ENCODE measurements around the gene AMY1B.
"Not testable (repeated sequence)": the region's sequence is repeated elsewhere in the genome, so short reads cannot be mapped to it uniquely, and the experiment has no call there.

AMY1B gene

DNA sequence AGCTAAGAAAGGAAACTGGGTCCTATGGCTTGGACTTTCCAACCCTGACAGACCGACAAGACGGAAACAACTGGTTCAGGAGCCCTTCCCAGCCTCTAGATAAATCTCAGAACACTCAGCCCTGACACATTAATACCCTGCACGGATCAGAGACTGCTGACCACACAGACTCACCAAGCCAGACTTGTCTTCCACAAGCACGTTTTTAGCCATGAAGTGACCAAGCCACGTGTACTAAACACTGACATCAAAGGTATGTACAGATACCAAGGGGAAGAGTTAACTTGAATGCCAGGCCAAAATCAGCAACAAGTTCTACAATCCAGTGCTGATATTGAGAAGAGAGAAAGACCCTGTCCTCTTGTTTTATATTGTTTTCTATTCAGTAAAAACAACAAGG, at the start of gene AMY1B:
TSS of gene AMY1B (minus strand) at position 101 of the 400 bp plus-strand sequence. CDS start 571 bp downstream, outside the sequence.
- not testable (repeated sequence) for H3K4me1 ChIP-seq; H3K9ac ChIP-seq; H3K9me3 ChIP-seq (replicated peaks in 1 of 11); H3K4me3 ChIP-seq; H3K36me3 ChIP-seq; H3K4me2 ChIP-seq; H4K20me1 ChIP-seq; H3K27ac ChIP-seq; H3K27me3 ChIP-seq

DNA sequence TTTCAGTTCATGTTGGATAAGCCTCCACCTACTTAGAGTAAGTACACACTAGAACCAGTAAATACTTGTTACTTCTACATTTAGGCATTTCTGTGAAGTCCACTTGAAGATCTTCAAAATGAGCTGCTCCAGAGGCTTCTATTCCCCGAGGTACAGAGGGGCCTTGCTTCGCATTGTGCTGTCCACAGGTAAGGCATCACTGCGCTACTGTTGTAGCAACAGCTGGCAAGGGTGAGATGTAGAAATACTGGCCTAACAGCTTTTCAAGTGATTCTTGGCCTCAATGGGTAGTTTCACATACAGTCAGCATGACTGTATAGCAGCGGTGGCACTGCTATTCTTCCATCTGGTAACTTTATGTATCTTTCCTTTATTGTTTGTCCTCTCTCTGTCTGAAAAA, 49.0 kb upstream of the AMY1B start:
- H3K4me2 ChIP-seq; H4K20me1 ChIP-seq; H3K9ac ChIP-seq; H3K4me1 ChIP-seq; H3K27ac ChIP-seq; H3K27me3 ChIP-seq; H3K9me3 ChIP-seq (replicated peaks in 1 of 11); H3K4me3 ChIP-seq; H3K36me3 ChIP-seq: not testable (repeated sequence)

DNA sequence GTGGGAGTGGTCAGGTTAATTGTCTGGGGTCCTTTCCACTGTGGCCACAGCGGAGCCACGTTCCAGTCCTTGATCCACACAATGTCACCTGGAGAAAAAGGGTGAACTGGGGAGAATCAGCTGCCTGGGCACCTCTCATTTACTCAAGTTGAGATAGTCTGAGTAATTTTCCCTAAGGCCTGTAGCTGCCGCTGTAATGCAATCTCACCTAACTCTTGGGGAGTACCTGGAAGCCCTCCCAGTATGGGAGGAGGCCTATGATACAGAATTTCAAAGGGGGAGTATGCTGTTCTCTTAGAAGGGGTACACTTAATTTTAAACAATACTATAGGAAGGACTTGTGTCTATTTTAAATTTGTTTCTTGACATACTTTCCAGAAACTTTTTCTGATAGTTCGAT, 48.4 kb upstream of the AMY1B start:
- H3K9ac ChIP-seq; H3K27me3 ChIP-seq; H3K9me3 ChIP-seq (replicated peaks in 1 of 11); H4K20me1 ChIP-seq; H3K4me2 ChIP-seq; H3K4me1 ChIP-seq; H3K36me3 ChIP-seq; H3K27ac ChIP-seq; H3K4me3 ChIP-seq: not testable (repeated sequence)

DNA sequence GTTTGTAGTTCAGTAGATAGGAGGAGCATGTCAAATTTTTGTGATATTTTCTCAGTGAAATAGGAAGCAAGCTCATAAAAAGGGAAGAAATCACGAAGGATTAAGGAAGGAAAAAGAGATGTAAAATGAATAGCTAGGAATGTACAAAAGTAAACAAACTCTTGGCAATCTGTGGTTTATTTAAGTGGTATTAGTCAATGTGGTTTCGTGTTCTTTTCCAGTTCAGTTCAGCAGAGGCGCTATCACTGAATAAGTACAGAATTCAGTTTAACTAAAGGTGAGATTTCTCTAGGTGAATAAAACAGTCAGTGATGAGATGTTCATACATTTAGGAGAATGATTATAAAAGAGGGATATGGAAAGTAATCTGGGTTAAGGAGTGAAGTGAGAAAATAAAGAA, 42.0 kb upstream of the AMY1B start:
- not testable (repeated sequence) for H3K4me3 ChIP-seq; H3K4me2 ChIP-seq; H3K36me3 ChIP-seq; H3K9me3 ChIP-seq (replicated peaks in 1 of 11); H3K27me3 ChIP-seq; H3K27ac ChIP-seq; H3K9ac ChIP-seq; H4K20me1 ChIP-seq; H3K4me1 ChIP-seq

DNA sequence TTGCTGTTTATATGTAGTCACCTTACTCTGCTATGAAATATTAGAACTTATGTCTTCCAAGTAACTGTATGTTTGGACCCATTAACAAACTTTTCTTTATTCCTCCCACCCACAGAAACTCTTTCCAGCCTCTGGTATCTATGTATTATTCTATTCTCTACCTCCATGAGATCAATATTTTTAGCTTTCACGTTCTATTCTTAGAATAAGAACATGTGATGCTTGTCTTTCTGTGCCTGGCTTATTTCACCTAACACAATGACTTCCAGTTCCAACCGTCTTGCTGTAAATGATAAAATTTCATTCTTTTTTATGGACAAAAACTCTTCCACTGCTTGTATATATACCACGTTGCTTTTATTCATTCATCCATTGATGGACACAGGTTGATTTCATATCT, 39.3 kb upstream of the AMY1B start:
- not testable (repeated sequence) for H3K27me3 ChIP-seq; H3K9me3 ChIP-seq (replicated peaks in 1 of 11); H3K4me3 ChIP-seq; H3K36me3 ChIP-seq; H4K20me1 ChIP-seq; H3K9ac ChIP-seq; H3K4me1 ChIP-seq; H3K4me2 ChIP-seq; H3K27ac ChIP-seq

DNA sequence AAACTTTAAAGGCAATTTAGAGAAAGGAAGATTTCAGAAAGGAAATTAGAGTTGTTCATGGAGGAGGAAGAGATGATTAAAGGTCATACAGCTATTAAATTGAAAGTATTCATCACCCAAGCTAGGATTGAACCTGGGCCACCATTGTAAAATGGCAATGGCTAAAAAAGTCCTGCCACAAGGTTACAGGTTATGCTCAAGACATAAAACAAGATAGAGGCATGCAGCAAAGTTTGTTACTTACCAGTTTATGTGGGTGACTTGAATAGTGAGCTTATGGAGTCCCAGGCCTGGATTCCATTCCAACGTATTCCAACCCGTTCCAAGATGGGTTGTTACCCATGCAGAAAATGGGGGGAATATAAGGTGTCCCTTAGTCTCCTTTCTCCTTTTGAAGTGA, 25.5 kb upstream of the AMY1B start:
- H3K9ac ChIP-seq; H3K4me3 ChIP-seq; H3K27ac ChIP-seq; H4K20me1 ChIP-seq; H3K27me3 ChIP-seq; H3K36me3 ChIP-seq; H3K4me1 ChIP-seq; H3K4me2 ChIP-seq; H3K9me3 ChIP-seq (replicated peaks in 1 of 11): not testable (repeated sequence)

DNA sequence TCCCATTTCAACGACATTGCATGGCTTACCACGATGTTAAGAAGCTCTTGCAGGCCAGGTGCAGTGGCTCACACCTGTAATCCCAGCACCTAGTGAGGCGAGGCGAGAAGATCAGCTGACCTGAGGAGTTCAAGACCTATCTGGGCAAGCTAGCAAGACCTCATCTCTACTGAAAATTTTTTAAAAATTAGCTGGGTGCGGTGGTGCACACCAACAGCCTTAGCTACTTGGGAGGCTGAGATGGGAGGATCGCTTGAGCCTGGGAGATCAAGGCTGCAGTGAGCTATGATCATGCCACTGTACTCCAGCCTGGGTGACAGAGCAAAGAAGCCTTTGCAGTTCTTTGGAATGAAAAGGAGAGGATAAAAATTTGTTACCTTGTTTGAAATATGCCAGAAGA, 21.4 kb upstream of the AMY1B start:
- H3K4me2 ChIP-seq; H3K27ac ChIP-seq; H4K20me1 ChIP-seq; H3K27me3 ChIP-seq; H3K4me3 ChIP-seq; H3K36me3 ChIP-seq; H3K9me3 ChIP-seq (replicated peaks in 1 of 11); H3K9ac ChIP-seq; H3K4me1 ChIP-seq: not testable (repeated sequence)

DNA sequence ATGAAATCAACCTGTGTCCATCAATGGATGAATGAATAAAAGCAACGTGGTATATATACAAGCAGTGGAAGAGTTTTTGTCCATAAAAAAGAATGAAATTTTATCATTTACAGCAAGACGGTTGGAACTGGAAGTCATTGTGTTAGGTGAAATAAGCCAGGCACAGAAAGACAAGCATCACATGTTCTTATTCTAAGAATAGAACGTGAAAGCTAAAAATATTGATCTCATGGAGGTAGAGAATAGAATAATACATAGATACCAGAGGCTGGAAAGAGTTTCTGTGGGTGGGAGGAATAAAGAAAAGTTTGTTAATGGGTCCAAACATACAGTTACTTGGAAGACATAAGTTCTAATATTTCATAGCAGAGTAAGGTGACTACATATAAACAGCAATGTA, 14.4 kb upstream of the AMY1B start:
- not testable (repeated sequence) for H3K4me2 ChIP-seq; H3K9me3 ChIP-seq (replicated peaks in 1 of 11); H3K27ac ChIP-seq; H3K9ac ChIP-seq; H3K4me3 ChIP-seq; H4K20me1 ChIP-seq; H3K27me3 ChIP-seq; H3K36me3 ChIP-seq; H3K4me1 ChIP-seq

DNA sequence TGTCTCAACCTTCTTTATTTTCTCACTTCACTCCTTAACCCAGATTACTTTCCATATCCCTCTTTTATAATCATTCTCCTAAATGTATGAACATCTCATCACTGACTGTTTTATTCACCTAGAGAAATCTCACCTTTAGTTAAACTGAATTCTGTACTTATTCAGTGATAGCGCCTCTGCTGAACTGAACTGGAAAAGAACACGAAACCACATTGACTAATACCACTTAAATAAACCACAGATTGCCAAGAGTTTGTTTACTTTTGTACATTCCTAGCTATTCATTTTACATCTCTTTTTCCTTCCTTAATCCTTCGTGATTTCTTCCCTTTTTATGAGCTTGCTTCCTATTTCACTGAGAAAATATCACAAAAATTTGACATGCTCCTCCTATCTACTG, 11.7 kb upstream of the AMY1B start:
- H3K27me3 ChIP-seq; H3K4me2 ChIP-seq; H3K4me3 ChIP-seq; H3K36me3 ChIP-seq; H3K27ac ChIP-seq; H3K9ac ChIP-seq; H3K4me1 ChIP-seq; H4K20me1 ChIP-seq; H3K9me3 ChIP-seq (replicated peaks in 1 of 11): not testable (repeated sequence)

DNA sequence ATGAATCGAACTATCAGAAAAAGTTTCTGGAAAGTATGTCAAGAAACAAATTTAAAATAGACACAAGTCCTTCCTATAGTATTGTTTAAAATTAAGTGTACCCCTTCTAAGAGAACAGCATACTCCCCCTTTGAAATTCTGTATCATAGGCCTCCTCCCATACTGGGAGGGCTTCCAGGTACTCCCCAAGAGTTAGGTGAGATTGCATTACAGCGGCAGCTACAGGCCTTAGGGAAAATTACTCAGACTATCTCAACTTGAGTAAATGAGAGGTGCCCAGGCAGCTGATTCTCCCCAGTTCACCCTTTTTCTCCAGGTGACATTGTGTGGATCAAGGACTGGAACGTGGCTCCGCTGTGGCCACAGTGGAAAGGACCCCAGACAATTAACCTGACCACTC, 5.2 kb upstream of the AMY1B start:
- H3K9me3 ChIP-seq (replicated peaks in 1 of 11); H3K4me1 ChIP-seq; H3K36me3 ChIP-seq; H3K9ac ChIP-seq; H3K4me3 ChIP-seq; H3K27me3 ChIP-seq; H4K20me1 ChIP-seq; H3K27ac ChIP-seq; H3K4me2 ChIP-seq: not testable (repeated sequence)

DNA sequence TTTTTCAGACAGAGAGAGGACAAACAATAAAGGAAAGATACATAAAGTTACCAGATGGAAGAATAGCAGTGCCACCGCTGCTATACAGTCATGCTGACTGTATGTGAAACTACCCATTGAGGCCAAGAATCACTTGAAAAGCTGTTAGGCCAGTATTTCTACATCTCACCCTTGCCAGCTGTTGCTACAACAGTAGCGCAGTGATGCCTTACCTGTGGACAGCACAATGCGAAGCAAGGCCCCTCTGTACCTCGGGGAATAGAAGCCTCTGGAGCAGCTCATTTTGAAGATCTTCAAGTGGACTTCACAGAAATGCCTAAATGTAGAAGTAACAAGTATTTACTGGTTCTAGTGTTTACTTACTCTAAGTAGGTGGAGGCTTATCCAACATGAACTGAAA, 4.7 kb upstream of the AMY1B start:
- not testable (repeated sequence) for H3K4me2 ChIP-seq; H4K20me1 ChIP-seq; H3K27ac ChIP-seq; H3K9me3 ChIP-seq (replicated peaks in 1 of 11); H3K4me1 ChIP-seq; H3K9ac ChIP-seq; H3K36me3 ChIP-seq; H3K27me3 ChIP-seq; H3K4me3 ChIP-seq

DNA sequence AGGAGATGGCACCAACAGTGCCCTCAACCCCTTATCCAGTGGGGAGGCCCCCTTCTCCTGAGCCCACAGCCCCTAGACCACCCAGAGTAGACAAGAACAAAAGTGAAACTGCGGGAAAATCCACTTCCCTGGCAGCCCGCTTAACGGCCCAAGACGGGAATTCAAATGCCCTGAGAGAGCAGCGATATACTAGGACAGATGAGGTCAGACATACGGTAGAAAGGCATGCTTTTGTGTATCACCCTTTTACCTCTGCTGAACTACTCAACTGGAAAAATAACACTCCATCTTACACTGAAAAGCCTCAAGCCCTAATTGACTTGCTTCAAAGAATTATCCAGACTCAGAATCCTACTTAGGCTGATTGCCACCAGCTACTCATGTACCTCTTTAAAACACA, 1.4 kb upstream of the AMY1B start:
- not testable (repeated sequence) for H3K9ac ChIP-seq; H3K4me2 ChIP-seq; H3K4me1 ChIP-seq; H3K27me3 ChIP-seq; H3K4me3 ChIP-seq; H3K9me3 ChIP-seq (replicated peaks in 1 of 11); H4K20me1 ChIP-seq; H3K36me3 ChIP-seq; H3K27ac ChIP-seq

DNA sequence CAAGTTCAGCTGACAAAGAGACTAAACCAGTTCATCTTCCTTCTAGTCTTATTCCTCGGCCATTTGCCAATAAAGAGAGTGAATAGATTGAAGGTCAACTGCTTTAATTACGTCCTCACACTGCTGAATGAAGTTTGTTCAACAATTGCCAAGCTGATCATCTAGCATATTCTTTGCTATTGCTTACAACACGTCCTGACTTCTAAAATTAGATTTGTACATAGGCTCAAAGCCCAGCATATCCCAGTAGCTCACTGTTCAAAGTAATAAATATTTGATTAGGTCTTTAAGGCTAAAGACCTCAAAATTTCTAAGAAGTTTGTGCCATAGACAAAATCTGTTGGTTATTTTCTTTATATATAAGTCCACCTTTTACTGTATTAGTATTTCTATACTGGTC, 19.7 kb downstream of the AMY1B start:
- H3K4me2 ChIP-seq; H3K9me3 ChIP-seq (replicated peaks in 1 of 11); H3K27ac ChIP-seq; H3K4me3 ChIP-seq; H3K4me1 ChIP-seq; H4K20me1 ChIP-seq; H3K9ac ChIP-seq; H3K27me3 ChIP-seq; H3K36me3 ChIP-seq: not testable (repeated sequence)

DNA sequence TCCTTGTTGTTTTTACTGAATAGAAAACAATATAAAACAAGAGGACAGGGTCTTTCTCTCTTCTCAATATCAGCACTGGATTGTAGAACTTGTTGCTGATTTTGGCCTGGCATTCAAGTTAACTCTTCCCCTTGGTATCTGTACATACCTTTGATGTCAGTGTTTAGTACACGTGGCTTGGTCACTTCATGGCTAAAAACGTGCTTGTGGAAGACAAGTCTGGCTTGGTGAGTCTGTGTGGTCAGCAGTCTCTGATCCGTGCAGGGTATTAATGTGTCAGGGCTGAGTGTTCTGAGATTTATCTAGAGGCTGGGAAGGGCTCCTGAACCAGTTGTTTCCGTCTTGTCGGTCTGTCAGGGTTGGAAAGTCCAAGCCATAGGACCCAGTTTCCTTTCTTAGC, 40.5 kb downstream of the AMY1B start, which contains the start of gene AMY1A:
TSS of gene AMY1A (plus strand) at position 301 of the 400 bp plus-strand sequence. CDS start 571 bp downstream, outside the sequence.
- H3K9ac ChIP-seq; H3K4me2 ChIP-seq; H3K36me3 ChIP-seq; H3K27me3 ChIP-seq; H3K4me3 ChIP-seq; H3K27ac ChIP-seq; H3K4me1 ChIP-seq; H4K20me1 ChIP-seq; H3K9me3 ChIP-seq (replicated peaks in 1 of 11): not testable (repeated sequence)

DNA sequence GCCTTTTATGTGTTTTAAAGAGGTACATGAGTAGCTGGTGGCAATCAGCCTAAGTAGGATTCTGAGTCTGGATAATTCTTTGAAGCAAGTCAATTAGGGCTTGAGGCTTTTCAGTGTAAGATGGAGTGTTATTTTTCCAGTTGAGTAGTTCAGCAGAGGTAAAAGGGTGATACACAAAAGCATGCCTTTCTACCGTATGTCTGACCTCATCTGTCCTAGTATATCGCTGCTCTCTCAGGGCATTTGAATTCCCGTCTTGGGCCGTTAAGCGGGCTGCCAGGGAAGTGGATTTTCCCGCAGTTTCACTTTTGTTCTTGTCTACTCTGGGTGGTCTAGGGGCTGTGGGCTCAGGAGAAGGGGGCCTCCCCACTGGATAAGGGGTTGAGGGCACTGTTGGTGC, 41.9 kb downstream of the AMY1B start:
- not testable (repeated sequence) for H3K4me3 ChIP-seq; H3K27ac ChIP-seq; H4K20me1 ChIP-seq; H3K9me3 ChIP-seq (replicated peaks in 1 of 11); H3K9ac ChIP-seq; H3K27me3 ChIP-seq; H3K4me2 ChIP-seq; H3K4me1 ChIP-seq; H3K36me3 ChIP-seq

DNA sequence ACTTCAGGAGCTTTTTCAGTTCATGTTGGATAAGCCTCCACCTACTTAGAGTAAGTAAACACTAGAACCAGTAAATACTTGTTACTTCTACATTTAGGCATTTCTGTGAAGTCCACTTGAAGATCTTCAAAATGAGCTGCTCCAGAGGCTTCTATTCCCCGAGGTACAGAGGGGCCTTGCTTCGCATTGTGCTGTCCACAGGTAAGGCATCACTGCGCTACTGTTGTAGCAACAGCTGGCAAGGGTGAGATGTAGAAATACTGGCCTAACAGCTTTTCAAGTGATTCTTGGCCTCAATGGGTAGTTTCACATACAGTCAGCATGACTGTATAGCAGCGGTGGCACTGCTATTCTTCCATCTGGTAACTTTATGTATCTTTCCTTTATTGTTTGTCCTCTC, 45.1 kb downstream of the AMY1B start:
- H3K9ac ChIP-seq; H3K9me3 ChIP-seq (replicated peaks in 1 of 11); H3K36me3 ChIP-seq; H3K27me3 ChIP-seq; H3K27ac ChIP-seq; H3K4me2 ChIP-seq; H4K20me1 ChIP-seq; H3K4me1 ChIP-seq; H3K4me3 ChIP-seq: not testable (repeated sequence)

All from BLaER1 treated with 17β-estradiol and CSF1 and Interleukin-3, amounts not matched to agents 10 nM and 100 nM (cell line).